Measurements from ENCODE around the gene ZNF217.
"Not testable (repeated sequence)": the region's sequence is repeated elsewhere in the genome, so short reads cannot be mapped to it uniquely, and the experiment has no call there.

Gene ZNF217

DNA sequence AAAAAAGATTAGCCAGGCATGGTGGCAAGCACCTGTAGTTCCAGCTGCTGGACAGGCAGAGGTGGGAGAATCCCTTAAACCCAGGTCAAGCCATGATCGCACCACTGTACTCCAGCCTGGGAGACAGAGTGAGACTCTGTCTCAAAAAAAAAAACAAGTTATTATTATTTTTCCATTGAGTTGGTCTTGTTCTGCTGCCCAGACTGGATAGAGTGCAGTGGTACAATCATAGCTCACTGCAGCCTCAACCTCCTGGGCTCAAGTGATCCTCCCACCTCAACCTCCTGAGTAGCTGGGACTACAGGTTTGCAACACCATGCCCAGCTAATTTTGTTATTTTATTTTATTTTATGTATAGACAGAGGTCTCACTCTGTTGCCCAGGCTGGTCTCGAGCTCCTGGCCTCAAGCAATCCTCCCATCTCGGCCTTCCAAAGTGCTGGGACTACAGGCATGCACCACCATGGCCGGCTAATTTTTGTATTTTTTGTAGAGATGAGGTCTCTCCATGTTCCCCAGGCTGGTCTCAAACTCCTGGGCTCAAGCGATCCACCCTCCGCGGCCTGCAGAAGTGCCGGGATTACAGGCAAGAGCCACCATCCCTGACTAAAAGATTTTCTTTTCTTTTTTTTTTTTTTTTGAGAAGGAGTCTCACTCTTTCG, 31.4 kb downstream of the ZNF217 start:
- not testable (repeated sequence) for DNase-seq

DNA sequence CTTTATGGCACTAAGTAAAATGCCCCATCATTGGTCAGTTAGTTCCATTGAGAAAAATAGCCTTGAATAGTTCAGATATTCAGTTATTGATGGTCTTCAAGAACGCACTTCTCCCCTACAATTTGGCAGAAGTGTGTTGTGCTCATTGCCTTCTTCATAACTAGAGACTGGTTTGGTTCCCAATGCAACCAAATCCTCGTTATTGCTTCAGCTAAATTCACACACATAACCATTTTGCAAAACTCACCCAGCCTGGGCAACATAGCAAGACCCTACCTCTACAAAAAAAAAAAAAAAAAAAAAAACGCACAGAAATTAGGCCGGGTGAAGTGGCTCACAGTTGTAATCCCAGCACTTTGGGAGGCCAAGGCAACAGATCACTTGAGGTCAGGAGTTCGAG, 32.1 kb downstream of the ZNF217 start:
- DNase-seq, result no peak

DNA sequence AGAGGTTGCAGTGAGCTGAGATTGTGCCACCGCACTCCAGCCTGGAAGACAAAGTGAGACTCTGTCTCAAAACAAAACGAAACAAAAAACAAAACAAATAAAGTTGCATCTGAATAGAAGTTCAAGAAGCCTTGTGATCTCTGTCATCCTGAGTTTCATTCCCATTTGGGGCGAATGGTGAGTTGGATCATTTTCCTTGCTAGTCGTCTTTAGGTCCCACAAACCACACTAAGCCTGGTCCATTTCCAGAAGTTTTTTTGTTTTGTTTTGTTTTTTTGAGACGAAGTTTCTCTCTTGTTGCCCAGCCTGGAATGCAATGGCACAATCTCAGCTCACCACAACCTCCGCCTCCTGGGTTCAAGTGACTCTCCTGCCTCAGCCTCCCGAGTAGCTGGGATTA, 33.8 kb downstream of the ZNF217 start:
- no peak for DNase-seq

DNA sequence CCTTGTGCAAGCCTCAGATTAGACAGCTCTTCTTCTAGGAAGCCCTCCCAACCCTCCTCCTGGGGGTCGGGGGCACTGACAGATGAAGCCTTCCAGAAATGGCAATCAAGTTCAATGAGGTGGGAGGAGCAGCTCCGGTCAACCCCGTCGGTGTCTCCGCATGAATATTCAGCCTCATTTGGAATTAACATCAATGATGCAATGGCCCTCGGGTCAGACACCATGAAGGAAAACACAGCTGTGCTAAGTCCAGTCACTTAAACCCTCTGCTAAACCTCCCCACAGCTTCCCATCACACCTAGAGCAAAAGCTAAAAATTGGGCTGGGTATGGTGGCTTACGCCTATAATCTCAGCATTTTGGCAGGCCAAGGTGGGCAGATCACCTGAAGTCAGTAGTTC, 36.5 kb downstream of the ZNF217 start:
- DNase-seq, result no peak

DNA sequence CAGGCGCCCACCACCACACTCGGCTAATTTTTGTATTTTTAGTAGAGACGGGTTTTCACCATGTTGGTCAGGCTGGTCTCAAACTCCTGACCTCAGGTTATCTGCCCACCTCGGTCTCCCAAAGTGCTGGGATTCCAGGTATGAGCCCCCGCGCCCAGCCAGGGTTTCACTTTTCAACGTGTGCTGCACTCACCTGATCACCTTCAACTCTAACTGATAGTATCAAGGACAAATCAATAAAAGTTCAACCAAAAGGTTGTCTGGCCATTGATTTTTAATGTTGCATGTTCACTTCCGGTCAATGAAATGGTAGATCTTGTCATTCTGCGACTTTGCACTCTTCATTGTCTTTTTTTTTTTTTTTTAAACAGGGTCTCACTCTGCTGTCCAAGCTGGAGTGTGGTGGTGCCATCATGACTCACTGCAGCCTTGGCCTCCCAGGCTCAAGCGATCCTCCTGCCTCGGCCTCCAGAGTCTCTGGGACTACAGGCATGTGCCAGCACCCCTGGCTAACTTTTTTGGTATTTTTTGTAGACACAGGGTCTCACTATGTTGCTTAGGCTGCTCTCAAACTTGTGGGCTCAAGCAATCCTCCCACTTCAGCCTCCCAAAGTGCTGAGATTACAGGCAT, 37.3 kb downstream of the ZNF217 start:
- no peak for DNase-seq

DNA sequence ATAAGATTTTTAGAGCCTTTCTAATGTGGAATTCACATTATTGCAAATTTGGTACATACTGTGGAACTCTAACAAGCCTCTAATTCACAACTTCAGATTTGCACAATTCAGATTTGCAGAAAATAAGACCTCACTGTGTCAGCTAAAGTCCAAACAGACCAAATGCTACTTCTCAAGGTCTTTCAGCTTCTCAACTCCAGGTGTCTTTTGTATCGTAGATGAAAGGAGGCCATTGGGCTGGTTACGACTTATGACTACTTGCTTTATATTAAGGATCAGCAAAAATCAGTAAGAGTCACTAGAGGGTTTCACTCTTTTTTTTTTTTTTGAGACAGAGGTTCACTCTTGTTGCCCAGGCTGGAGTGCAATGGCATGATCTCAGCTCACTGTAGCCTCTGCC, 37.8 kb downstream of the ZNF217 start:
- DNase-seq, result no peak

DNA sequence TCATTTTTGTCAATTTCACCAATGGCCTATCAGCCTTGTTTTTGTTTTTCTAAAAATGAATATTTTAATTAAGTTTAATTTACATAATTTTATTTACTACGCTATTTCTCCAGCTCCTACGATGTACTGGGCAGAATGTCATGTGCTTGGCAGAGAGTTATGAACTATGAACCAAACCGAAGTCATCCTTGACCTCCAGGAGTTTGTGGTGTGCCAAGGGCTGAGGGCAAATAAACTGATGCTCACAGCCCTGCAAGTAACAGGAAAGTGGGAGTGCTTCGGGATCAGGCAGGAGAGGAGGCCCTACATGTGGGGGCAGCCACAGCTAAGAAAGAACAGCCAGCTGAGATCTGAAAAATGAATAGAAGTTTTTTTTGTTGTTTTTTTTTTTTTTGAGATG, 38.6 kb downstream of the ZNF217 start:
- DNase-seq, result no peak

DNA sequence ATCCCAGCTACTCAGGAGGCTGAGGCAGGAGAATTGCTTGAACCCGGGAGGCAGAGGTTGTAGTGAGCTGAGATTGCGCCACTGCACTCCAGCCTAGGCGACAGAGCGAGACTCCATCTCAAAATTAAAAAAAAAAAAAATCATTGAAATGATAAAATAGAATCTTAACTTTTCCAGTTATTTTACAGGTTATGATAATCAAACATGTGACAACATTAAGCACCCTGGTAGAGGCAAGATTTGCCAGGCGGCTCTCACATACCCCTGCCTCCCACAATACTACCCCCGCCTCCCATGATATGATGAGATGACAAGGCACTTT, 41.1 kb downstream of the ZNF217 start:
- DNase-seq, result not testable (repeated sequence)

DNA sequence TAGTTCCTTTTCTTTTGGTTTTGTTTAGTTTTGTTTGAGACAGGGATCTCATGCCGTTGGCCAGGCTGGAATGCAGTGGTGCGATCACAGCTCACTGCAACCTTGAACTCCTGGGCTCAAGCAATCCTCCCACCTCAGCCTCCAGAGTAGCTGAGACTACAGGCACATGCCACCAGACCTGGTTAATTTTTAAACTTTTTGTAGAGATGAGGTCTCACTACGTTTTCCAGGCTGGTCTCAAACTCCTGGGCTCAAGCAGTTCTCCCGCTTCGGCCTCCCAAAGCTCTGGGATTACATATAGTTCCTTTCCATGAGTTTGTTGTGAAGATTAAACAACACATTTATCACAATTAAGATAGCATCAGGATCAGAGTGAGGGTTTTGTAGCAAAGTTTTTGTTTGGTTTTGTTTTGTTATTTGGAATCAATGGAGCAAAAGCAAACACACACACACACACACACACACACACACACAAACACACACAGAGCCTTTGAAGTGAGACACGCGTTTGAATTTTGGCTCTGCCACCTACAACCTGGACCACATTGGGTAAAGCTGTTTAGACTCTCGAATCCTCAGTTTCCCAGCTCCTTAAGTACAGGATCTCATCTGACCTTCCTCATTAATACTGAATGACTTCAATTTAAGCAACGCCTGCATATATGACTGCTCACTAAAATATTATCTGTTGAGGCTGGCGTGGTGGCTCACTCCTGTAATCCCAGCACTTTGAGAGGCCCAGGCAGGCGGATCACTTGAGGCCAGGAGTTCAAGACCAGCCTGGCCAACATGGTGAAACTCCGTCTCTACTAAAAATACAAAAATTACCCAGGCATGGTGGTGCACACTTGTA, 41.7 kb downstream of the ZNF217 start:
- not testable (repeated sequence) for DNase-seq

DNA sequence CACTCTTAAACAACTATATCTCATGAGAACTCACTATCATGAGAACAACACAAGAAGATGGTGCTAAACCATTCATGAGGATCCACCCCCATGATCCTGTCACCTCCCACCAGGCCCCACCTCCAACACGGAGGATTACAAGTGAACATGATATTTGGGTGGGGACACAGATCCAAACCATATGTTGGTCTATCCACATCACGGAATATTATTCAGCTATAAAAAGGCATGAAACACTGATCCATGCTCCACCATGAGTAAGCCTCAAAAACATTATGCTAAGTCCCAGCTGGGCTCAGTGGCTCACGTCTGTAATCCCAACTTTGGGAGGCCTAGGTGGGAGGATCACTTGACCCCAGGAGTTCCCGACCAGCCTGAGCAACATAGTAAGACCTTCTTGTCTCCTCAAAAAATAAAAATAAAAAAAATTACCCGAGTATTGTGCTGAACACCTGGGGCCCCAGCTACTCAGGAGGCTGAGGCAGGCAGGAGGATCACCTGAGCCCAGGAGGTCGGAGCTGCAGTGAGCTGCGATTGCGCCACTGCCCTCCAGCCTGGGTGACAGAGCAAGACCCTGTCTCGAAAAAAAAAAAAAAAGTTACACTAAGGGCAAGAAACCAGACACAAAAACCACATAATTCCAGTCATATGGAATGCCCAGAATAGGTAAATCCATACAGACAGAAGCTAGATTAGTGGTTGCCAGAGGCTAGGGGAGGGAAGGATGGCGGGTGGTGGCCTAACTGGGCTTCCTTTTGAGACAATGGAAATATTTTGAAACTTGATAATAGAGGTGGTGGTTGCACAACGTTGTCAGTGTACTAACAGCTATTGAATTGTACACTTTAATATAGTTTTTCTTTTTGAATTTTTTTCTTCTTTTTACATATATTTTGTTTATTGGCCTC, 43.1 kb downstream of the ZNF217 start:
- DNase-seq, result no peak

DNA sequence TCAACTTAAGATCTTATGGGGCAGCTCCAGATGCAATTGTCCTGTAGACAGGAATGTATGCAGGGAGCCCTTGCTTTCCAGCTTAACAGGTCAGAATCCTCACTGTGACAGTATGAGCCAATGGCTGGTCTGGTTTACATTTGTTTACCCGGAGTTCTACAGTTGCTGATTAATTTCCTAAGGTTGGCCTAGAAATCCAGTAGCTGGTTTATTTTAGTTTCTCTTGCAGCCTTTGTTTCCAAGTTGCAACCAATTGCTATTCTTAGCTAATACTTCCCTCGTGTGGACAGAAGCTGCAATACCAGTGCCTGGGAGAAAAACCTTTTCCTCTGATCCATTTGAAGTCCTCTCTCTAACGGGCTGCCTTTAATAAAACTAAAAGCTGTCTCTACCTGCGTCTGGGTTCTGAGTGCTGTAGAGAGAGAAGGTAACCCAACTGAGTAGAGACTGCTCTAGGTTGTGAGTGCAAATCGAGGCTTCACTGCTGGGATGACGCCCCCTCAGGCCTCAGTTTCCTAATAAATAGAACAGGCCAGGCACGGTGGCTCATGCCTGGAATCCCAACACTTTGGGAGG, 45.9 kb downstream of the ZNF217 start:
- DNase-seq, result no peak

DNA sequence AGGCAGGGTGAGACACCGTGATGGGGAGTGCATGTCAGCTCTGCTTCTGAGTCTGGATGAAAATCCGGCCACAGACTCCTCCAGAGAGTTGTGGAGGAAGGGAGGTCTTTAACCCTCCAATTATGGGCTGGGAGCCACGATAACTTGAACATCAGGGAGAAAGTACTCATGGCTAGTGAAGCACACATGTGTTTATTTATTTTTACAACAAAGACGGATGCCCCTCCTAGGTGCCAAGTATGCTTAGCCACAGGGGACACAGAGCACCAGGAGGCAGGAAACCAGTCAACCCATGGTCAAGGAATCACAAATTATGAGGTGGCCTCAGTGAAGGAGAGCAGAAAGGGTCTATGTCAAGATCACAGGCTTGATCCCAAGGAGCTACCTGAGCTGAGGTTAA, 54.1 kb downstream of the ZNF217 start:
- DNase-seq, result no peak

DNA sequence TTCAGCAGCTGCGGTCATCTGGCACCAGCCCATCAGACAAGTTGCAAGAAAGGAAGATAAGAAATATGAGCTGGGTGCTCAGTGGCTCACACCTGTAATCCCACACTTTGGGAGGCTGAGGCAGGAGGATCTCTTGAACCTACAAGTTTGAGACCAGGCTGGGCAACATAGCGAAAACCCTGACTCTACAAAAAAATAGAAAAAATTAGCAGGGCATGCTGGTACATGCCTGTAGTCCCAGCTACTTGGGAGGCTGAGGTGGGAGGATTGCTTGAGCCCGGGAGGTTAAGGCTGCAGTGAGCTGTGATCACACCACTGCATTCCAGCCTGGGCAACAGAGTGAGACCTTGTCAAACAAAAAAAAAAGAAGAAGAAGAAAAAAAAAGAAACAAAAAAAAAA, 57.3 kb downstream of the ZNF217 start:
- not testable (repeated sequence) for DNase-seq

DNA sequence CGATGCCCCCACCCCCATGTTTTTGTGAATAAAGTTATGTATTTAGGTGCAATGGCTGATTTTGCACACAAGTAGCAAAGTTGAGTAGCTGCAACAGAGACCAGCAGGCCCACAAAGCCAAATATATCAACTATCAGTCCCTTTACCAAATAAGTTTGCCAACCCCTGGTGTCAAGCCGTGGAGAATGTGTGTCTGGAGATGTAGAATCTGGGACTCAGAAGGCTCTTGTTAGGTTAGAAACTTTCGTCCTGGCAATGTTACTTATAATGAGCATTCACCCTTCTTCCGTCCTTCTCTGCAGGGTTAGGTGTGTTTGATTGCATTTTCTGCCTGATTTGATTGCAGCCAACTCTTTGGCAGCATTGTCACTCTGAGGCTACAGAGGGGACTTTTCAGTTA, 57.8 kb downstream of the ZNF217 start:
- DNase-seq, result no peak

DNA sequence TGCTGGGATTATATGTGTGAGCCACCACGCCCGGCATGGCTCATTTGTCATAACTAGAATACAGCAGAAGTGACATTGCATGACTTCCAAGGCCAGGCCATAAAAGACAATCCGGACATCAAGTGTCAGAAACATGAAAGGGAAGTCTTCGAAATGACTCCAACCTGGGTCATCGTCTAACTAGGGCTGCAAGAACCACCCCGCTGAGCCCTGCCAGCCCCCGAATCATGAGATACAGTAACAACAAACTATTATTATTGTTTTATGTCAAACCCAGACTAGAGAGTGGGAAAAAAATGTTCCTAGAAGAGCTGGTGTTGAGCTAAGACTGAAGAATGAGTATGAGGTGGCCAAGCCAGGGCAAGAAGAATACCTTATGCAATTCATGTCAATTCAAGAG, 59.6 kb downstream of the ZNF217 start:
- DNase-seq, result no peak

DNA sequence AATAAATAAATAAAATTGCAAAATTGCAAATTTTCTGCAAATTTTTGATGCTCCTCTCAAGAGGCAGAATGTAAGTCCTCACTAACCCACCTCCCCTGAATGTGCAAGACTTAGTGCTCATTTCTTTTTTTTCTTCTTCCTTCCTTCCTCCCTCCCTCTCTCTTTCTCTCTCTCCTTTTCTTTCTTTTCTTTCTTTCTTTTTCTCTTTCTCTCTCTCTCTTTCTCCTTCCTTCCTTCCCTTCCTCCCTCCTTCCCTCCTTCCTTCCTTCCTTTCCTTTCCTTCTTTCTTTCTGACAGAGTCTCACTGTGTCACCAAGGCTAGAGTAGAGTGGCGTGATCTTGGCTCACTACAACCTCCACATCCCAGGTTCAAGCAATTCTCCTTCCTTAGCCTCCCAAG, 60.1 kb downstream of the ZNF217 start:
- no peak for DNase-seq

DNA sequence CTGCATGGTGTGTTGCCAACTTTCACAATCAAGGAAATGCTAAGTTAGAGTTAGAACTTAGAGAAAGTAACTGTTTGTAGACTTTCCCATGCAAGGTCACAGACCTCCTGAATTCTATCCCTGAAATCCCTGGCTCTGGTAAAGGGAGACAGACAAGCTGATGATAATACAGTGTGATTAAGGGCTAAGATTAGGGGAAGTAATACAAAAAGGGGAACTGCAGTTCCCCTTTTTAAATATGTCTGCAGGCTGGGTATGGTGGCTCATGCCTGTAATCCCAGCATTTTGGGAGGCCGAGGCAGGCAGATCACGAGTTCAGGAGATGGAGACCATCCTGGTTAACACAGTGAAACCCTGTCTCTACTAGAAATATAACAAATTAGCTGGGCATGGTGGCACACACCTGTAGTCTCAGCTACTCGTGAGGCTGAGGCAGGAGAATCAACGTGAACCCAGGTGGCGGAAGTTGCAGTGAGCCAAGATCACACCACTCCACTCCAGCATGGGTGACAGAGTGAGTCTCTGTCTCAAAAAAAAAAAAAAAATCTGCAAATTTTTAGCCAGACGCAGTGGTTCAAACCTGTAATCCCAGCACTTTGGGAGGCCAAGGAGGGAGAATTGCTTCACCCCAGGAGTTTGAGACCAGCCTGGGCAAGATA, 60.9 kb downstream of the ZNF217 start:
- not testable (repeated sequence) for DNase-seq

DNA sequence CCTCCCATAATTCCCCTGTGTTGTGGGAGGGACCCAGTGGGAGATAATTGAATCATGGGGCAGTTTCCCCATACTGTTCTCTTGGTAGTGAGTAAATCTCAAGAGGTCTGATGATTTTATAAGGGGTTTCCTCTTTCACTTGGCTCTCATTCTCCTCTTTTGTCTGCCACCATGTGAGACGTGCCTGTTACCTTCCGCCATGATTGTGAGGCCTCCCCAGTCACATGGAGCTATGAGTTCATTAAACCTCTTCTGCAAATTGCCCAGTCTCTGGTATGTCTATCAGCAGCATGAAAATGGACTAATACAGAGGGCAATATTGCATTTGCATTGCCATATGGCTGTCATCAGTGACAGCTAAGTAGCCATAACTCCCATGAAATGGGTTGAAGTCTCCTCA, 63.2 kb downstream of the ZNF217 start:
- no peak for DNase-seq

DNA sequence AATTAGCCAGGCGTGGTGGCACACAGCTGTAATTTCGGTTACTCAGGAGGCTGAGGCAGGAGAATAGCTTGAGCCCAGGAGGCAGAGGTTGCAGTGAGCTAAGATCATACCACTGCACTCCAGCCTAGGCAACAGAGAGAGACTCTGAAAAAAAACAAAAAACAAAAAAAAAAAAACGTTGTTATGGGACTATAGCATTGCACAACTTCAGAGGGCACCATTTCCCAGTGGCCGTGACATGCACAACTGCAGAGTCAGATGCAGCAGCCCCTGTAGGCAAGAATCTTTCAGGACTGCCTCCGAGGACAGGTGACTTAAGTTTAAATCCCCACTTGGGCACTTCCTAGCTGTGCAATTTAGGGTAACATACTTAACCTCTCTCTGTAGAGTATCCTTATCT, 64.0 kb downstream of the ZNF217 start:
- no peak for DNase-seq

DNA sequence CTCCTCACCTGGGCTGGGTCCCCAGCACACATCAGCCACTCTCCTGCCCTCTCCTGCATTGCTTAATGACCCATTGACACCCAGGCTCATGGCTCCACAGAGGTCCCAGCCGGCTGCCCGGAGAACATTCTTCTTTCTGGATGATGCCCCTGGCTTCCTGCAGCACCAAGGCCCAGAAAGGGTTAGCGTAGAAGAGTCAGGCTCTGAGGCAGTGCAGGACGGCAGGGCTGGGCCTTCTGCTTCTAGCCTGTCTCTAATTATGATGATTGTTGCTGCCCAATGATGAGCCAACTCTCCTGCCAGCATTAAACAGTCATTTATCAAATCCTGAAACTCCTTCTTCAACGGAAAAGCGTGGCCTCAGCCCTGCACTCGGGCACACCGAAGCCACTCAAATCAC, 66.4 kb downstream of the ZNF217 start:
- no peak for DNase-seq

DNA sequence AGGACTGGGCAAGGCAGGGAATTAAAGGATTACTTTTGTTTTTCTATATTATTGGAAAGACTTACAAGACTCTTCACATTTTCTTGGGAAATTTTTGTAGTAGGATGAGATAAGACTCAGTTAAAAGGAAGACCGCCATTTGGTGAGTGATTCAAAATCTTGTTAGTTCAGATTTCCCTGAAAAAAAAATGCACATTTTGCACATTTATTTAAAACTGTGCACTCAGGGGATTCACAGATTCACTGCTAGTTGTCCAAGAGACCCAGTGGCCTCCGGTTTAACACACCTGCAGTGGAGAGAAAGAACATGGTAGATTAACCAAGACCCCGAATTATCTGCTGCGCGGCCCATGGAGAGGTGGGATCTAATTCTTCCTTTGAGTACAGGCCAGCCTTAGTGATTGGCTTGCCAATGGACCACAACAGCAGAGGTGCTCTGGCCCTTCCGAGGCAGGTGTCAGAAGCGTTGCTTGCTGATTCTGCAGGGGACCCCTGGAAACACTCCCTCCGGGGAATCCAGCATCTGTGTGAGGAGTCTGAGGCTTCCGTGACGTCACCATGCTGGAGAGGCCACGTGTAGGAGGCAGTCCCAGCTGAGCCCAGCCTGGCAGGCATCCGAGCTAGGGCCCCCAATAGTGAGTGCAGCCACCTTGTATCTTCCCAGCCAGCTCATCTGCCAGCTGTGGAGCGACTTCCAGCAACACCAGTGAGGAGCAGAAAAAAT, 68.9 kb downstream of the ZNF217 start:
- no peak for DNase-seq

DNA sequence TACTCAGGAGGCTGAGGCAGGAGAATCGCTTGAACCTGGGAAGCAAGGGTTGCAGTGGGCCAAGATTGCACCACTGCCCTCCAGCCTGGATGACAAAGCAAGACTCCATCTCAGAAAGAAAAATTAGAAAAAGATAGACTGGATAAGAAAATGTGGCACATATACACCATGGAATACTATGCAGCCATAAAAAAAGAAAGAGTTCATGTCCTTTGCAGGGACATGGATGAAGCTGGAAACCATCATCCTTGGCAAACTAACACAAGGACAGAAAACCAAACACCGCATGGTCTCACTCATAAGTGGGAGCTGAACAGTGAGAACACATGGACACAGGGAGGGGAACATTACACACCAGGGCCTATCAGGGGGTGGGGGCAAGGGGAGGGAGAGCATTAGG, 70.0 kb downstream of the ZNF217 start:
- DNase-seq, result not testable (repeated sequence)
